Smooth muscle cell (in vitro differentiated cells): ENCODE measurements around the gene ETHE1. TPM values are rescaled to one million over a fixed set of nuclear protein-coding genes. Genes with fewer than 3 reads are reported as not detected.
A peak's percentile ranks its signal among the peaks of the same experiment; 100 is the strongest.

Experiments
- DNase-seq: peaks from one replicate; lab custom pipeline; 2025; ENCODE audit not compliant: unreplicated experiment; lab: John Stamatoyannopoulos, UW
- H2AFZ ChIP-seq: fragments of 200-600 bp; sonication (generic); 2 replicates; pipeline ENCODE4 v1.6.0; 2016; ENCODE audit warnings: antibody characterized with exemption, low read depth, mild to moderate bottlenecking
- H3F3A ChIP-seq: fragments of 200-600 bp; sonication (generic); 2 replicates; pipeline ENCODE4 v1.6.0; 2017; ENCODE audit warnings: antibody characterized with exemption, low read depth
- H3K27ac ChIP-seq: fragments of 200-600 bp; sonication (generic); 2 replicates; pipeline ENCODE4 v1.5.1; 2016; ENCODE audit warnings: low read depth, mild to moderate bottlenecking
- H3K27me3 ChIP-seq: fragments of 200-600 bp; sonication (generic); 2 replicates; pipeline ENCODE4 v1.6.1; 2016; ENCODE audit warnings: low read depth, mild to moderate bottlenecking
- H3K36me3 ChIP-seq: fragments of 200-600 bp; sonication (generic); 2 replicates; pipeline ENCODE4 v1.5.1; 2016; ENCODE audit warnings: low read depth
- H3K4me1 ChIP-seq: fragments of 200-600 bp; sonication (generic); 2 replicates; pipeline ENCODE4 v1.5.1; 2016; ENCODE audit warnings: low read depth
- H3K4me2 ChIP-seq: fragments of 200-600 bp; sonication (generic); 2 replicates; pipeline ENCODE4 v1.6.0; 2016; ENCODE audit warnings: mild to moderate bottlenecking
- H3K4me3 ChIP-seq: fragments of 200-600 bp; sonication (generic); 2 replicates; pipeline ENCODE4 v1.5.1; 2016; ENCODE audit warnings: mild to moderate bottlenecking
- H3K79me2 ChIP-seq: fragments of 200-600 bp; sonication (generic); 2 replicates; pipeline ENCODE4 v1.6.0; 2016; ENCODE audit warnings: low read depth, mild to moderate bottlenecking
- H3K9ac ChIP-seq: fragments of 200-600 bp; sonication (generic); 2 replicates; pipeline ENCODE4 v1.6.0; 2016; ENCODE audit warnings: low read depth
- H3K9me3 ChIP-seq: fragments of 200-600 bp; sonication (generic); replicated peaks from 2 replicates; pipeline ENCODE4 v1.5.1; 2016; ENCODE audit warnings: low read depth
- H4K20me1 ChIP-seq: fragments of 200-600 bp; sonication (generic); 2 replicates; pipeline ENCODE4 v1.6.0; 2016; ENCODE audit warnings: low read depth
- WGBS: methylation state at CpG from one replicate; pipeline ENCODE4 v1.1.7; 2016; ENCODE audit warnings: low lambda C conversion rate; 5-methylcytosine and 5-hydroxymethylcytosine counted together
- polyA plus RNA-seq: library from polyadenylated mRNA; unstranded; fragments of >200 nt; fragmentation: Nextera tagmentation; extraction: Ambion mirVana; gene quantifications from 2 replicates; pipeline ENCODE4 v1.2.1, GENCODE V29; 2016
- total RNA-seq: library from RNA; depleted of rRNA; stranded (reverse); fragments of >200 nt; gene quantifications from 2 replicates; pipeline ENCODE4 v1.2.3, GENCODE V29; 2014
- TF ChIP-seq, protein P1 (sequence below): fragments of 200-600 bp; sonication (generic); IDR thresholded peaks from 2 replicates; pipeline ENCODE4 v1.5.1; 2017; ENCODE audit warnings: borderline replicate concordance, mild to moderate bottlenecking, antibody characterized with exemption; ENCODE audit not compliant: insufficient read depth, poor library complexity, severe bottlenecking

The ETHE1 gene
- total and polyA plus RNA-seq, 2 experiments from 2014 or later, result 61.1 to 61.4 TPM

DNA sequence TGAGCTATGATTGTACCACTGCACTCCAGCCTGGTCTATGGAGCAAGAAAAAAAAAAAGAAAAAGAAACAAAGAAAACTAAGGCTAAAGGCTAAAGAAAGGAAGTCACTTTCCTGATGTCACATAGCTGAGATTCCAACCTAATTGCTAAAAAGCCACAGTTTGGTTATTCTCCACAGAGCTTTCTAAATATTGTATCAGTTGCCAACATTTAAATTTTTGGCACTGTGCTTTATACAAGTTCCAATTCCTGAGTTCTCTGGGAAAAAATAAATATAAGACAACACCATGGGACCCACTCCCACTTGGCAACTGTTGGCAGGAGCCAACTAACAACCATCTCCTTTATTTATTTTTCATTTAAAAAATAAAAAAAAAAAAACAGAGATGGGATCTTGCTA is 50.4 kb downstream of the ETHE1 start:
- Histone ChIP-seq H3K27me3 (no peaks in the 10 kb centered on the region), H3K9me3 (no peaks in the 10 kb centered on the region), H2AFZ (no peak overlapping the region), H3K9ac (no peak overlapping the region), H3K36me3 (no peaks in the 10 kb centered on the region), H3K4me1 (no peaks in the 10 kb centered on the region), H3K27ac (peak overlapping the region; percentile 69), H3K79me2 (no peaks in the 10 kb centered on the region), H3F3A (no peaks in the 10 kb centered on the region), H3K4me3 (no peak overlapping the region), H4K20me1 (no peaks in the 10 kb centered on the region), H3K4me2 (peak overlapping the region; percentile 19)
- DNase-seq, result no peak
- TF ChIP-seq, protein P1, sequence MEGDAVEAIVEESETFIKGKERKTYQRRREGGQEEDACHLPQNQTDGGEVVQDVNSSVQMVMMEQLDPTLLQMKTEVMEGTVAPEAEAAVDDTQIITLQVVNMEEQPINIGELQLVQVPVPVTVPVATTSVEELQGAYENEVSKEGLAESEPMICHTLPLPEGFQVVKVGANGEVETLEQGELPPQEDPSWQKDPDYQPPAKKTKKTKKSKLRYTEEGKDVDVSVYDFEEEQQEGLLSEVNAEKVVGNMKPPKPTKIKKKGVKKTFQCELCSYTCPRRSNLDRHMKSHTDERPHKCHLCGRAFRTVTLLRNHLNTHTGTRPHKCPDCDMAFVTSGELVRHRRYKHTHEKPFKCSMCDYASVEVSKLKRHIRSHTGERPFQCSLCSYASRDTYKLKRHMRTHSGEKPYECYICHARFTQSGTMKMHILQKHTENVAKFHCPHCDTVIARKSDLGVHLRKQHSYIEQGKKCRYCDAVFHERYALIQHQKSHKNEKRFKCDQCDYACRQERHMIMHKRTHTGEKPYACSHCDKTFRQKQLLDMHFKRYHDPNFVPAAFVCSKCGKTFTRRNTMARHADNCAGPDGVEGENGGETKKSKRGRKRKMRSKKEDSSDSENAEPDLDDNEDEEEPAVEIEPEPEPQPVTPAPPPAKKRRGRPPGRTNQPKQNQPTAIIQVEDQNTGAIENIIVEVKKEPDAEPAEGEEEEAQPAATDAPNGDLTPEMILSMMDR, result no peak

DNA sequence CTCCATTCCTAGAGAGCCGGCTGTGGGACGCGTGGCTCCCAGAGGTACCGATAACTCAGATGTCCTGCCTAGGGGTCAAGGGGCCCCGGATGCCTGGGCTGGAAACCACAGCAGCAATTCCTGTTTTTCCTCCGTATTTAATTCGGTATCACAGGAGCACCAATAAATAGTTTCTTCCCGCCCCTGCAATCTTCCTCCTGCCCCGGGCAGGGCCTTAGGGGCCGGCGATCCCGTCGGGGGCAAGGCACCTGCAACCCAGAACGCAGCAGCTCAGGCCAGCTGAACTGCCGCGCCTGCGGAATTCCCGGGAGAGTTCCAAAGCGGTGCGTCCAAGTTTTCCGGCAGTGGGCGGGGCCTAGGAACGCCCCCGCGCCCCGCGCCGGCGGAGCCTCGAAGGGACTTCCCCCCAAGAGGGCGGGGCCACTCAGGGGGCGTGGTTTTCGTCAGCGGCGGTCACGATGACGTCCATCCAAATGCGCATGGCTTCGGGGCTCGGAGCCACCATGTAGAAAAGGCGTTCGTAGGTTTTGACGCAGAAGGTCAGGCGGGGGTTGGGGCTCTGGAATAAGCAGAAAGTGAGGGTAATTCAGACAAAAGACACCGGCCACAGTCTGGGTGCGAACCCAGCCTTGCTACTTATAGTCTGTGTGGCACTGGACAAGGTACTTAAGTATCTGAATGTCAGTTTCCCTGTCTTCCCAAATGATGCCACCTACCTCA is 51.9 kb downstream of the ETHE1 start:
- H4K20me1 ChIP-seq, result no peaks in the 10 kb centered on the region
- H3K36me3 ChIP-seq, result no peaks in the 10 kb centered on the region
- WGBS, result 9% methylated on average over 45 of the region's 46 CpGs
- no peaks in the 10 kb centered on the region for H3K79me2 ChIP-seq
- peak overlapping the region; percentile 83 for H3K4me2 ChIP-seq
- H2AFZ ChIP-seq, result peak overlapping the region; percentile 69
- H3K9ac ChIP-seq, result peak overlapping the region; percentile 58
- no peaks in the 10 kb centered on the region for H3K4me1 ChIP-seq
- no peaks in the 10 kb centered on the region for H3K27me3 ChIP-seq
- no peaks in the 10 kb centered on the region for H3K9me3 ChIP-seq
- DNase-seq, result peak; percentile 84
- H3K27ac ChIP-seq, result peak overlapping the region; percentile 69
- peak overlapping the region; percentile 38 for H3K4me3 ChIP-seq
- TF ChIP-seq, protein P1, result no peak
- H3F3A ChIP-seq, result no peaks in the 10 kb centered on the region

- Histone ChIP-seq H3K36me3 (no peaks in the 10 kb centered on the region), H4K20me1 (no peaks in the 10 kb centered on the region), H3F3A (no peaks in the 10 kb centered on the region), H3K9me3 (no peaks in the 10 kb centered on the region), H3K4me1 (no peaks in the 10 kb centered on the region), H3K4me2 (peak overlapping the region; percentile 83), H3K27me3 (no peaks in the 10 kb centered on the region), H3K4me3 (no peak overlapping the region), H3K27ac (peak overlapping the region; percentile 10), H2AFZ (no peak overlapping the region), H3K9ac (no peak overlapping the region), H3K79me2 (no peaks in the 10 kb centered on the region)
- WGBS, result 88% methylated on average over 4 of the region's 4 CpGs
- no peak for DNase-seq
- TF ChIP-seq, protein P1, result no peak
Observed at GRCh38 chr19:43474487-43474886, 52.5 kb downstream of the ETHE1 start.

GRCh38 chr19:43471091-43471490 is 55.9 kb downstream of the ETHE1 start:
- Histone ChIP-seq H3F3A (no peaks in the 10 kb centered on the region), H3K9ac (no peak overlapping the region), H3K4me1 (no peaks in the 10 kb centered on the region), H3K27me3 (no peaks in the 10 kb centered on the region), H3K27ac (peak overlapping the region; percentile 73), H3K4me3 (no peak overlapping the region), H4K20me1 (no peaks in the 10 kb centered on the region), H3K9me3 (no peaks in the 10 kb centered on the region), H3K79me2 (no peaks in the 10 kb centered on the region), H3K36me3 (no peaks in the 10 kb centered on the region), H3K4me2 (no peak overlapping the region), H2AFZ (no peak overlapping the region)
- DNase-seq, result no peak
- TF ChIP-seq, protein P1, result no peak
- WGBS, result 76% methylated on average over 5 of the region's 5 CpGs
